ENCODE data around the gene PDZD4. TPM values are rescaled to one million over a fixed set of nuclear protein-coding genes. Genes with fewer than 3 reads are reported as not detected.

The PDZD4 gene
- total and polyA plus RNA-seq, 9 of the 15 experiments (the other 6 are each of a cell fraction or from before 2014, with no cell fraction given): 0.05 to 0.38 (median 0.07) TPM; not detected in 5

- in situ Hi-C loops (cut with MboI): no loop called here
- peak overlapping the region; percentile 99 for H3K27ac ChIP-seq (ENCODE audit: extremely low read depth, low read depth, low read length)
- no peaks in the 10 kb centered on the region for H3K27me3 ChIP-seq (ENCODE audit: control insufficient read depth in 2 of 2, insufficient read depth in 2 of 2, low read length in 2 of 2)
- ATAC-seq (no peak), DNase-seq (ENCODE audit: extremely low read depth in 1 of 4, low spot score in 3 of 4) (peak in 1 of 4 experiments; percentile 2), FAIRE-seq (no peak)
- POLR2A ChIA-PET: no interaction called here
- no peaks in the 10 kb centered on the region for H3K9me3 ChIP-seq (replicated peaks; ENCODE audit: control insufficient read depth, insufficient read depth, low read depth, low read length)
- H3K79me2 ChIP-seq (ENCODE audit: control insufficient read depth, insufficient read depth, low read length): peaks cover 14% of the 10 kb centered on the region
- H4K20me1 ChIP-seq (replicated peaks; ENCODE audit: control insufficient read depth, insufficient read depth, low read length): no peaks in the 10 kb centered on the region
- intact Hi-C loops (cut with micrococcal nuclease): loop anchor here (5.0 kb wide), 1 partner anchor 160 kb away; the partner anchor contains the start of gene ARHGAP4
- TF ChIP-seq RBFOX2 (IDR thresholded peaks at IDR 0.05; ENCODE audit: low read depth, low read length) (0 out of 2 replicates have a peak, but pooled peaks have one; percentile 5), XRCC5 (IDR thresholded peaks at IDR 0.05; ENCODE audit: low read depth, low read length) (0 out of 2 replicates have a peak, but pooled peaks have one; percentile 0), POLR2G (IDR thresholded peaks at IDR 0.05; ENCODE audit: low read depth, low read length) (peak; percentile 37), HNRNPL (IDR thresholded peaks at IDR 0.05; ENCODE audit: low read depth, low read length) (peak; percentile 49), NFIC (IDR thresholded peaks at IDR 0.05) (peak; percentile 20; the same call in 1 of the 2 replicates), ZNF217 (CRISPR knock-in tag; IDR thresholded peaks at IDR 0.05) (no peak), ZNF449 (CRISPR knock-in tag; IDR thresholded peaks at IDR 0.05) (no peak), ZBTB33 (CRISPR knock-in tag; IDR thresholded peaks at IDR 0.05) (peak; percentile 52; the same call in 1 of the 2 replicates), SMAD2 (IDR thresholded peaks at IDR 0.05; ENCODE audit: low read depth, low read length) (no peak), CHD4 (IDR thresholded peaks at IDR 0.05; ENCODE audit: insufficient read depth, insufficient replicate concordance, low read depth, low read length, poor library complexity, severe bottlenecking) (no peak), FOXM1 (IDR thresholded peaks at IDR 0.05; ENCODE audit: low read depth) (no peak), FOXM1 (CRISPR knock-in tag; IDR thresholded peaks at IDR 0.05; ENCODE audit: low read depth) (peak; percentile 63; the same call in 1 of the 2 replicates)
- H2AFZ ChIP-seq (ENCODE audit: low read depth, low read length): peak overlapping the region; percentile 86; the same call in 1 of the 2 replicates
- CTCF ChIA-PET (ENCODE audit: low intra/inter-chr PET ratio): no interaction called here
- peaks cover 15 to 91% of the 10 kb centered on the region in 2 experiments for H3K4me1 ChIP-seq (replicated peaks in 1 of 2; ENCODE audit: control insufficient read depth in 2 of 2, insufficient read depth in 2 of 2, low read length in 2 of 2)
- no peaks in the 10 kb centered on the region for H3K36me3 ChIP-seq (ENCODE audit: control insufficient read depth, insufficient read depth, low read length)
- BruUV-seq (replicated peaks): no TSS peak
- peak overlapping the region; percentile 92 to 96 for H3K9ac ChIP-seq (ENCODE audit: insufficient read depth in 1 of 2, low read depth in 2 of 2, low read length in 2 of 2)
- H3K4me3 ChIP-seq: no peak overlapping the region
- H3K9me1 ChIP-seq (ENCODE audit: control insufficient read depth, insufficient read depth, low read length): no peaks in the 10 kb centered on the region
- 90% methylated on average over 9 of the region's 56 CpGs for WGBS (ENCODE audit: insufficient coverage, low coverage, missing lambda C conversion rate)
- H3K4me2 ChIP-seq (ENCODE audit: insufficient read depth, low read length): peak overlapping the region; percentile 87; the same call in 1 of the 2 replicates
These were observed 63.3 kb downstream of the PDZD4 start for GRCh38 chrX:153766871-153767673.

Data from K562 (cell line).